NCI-H2227 (cell line): ENCODE measurements around the gene EHD4.

Experiments
- DNase-seq: peaks from one replicate; lab custom pipeline; 2025; ENCODE audit not compliant: unreplicated experiment; lab: John Stamatoyannopoulos, UW

Gene EHD4

DNA sequence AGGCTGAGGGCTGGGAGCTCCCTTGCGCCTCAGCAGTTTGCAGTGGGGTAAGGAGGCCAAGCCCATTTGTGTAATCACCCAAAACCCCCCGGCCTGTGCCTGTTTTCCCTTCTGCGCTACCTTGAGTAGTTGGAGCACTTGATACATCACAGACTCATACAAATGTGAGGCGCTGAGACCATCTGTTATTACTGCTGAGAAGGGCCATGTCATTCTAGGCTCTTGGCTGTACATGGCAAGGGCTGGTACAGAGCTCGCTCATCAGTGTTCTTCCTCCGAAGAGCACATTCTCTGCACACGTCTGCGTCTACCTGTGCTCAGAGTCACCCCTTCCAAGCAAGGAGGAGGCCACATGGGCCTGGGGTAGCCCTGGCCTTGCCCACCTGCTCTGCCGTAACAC lies 124.4 kb downstream of the EHD4 start:
- no peak for DNase-seq

DNA sequence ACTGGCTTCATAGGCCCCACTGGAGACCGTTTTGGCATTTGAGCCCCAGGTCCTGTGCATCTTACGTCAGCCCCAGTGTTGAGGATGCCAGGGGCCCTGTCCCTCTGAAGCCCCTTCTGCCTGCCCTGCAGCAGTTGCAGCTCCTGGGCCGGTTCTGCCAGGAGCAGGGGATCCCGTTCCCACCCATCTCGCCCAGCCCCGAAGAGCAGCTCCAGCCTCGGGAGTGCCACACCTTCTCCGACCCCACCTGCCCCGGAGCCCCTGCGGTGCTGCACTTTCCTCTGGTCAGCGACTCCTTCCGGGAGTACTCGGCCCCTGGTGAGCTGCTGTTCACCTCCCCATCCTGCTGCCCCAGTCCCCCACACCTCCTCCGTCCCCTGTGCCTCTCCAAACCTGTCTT lies 125.2 kb downstream of the EHD4 start:
- no peak for DNase-seq
